Brain microvascular endothelial cell (primary cell): ENCODE measurements around the gene SERPINB5.
A peak's percentile ranks its signal among the peaks of the same experiment; 100 is the strongest.

Source experiments
- DNase-seq: peaks from one replicate; pipeline ENCODE4 v3.0.0-alpha.2; 2020
- H3K27ac ChIP-seq: fragments of 250-450 bp; sonication (Bioruptor Pico); 2 replicates; pipeline ENCODE4 v1.5.1; 2020; ENCODE audit warnings: mild to moderate bottlenecking, moderate library complexity
- H3K27me3 ChIP-seq: fragments of 250-450 bp; sonication (Bioruptor Pico); replicated peaks from 2 replicates; pipeline ENCODE4 v1.5.1; 2020; ENCODE audit warnings: mild to moderate bottlenecking
- H3K36me3 ChIP-seq: fragments of 250-450 bp; sonication (Bioruptor Pico); replicated peaks from 2 replicates; pipeline ENCODE4 v1.5.1; 2020; ENCODE audit warnings: mild to moderate bottlenecking
- H3K4me3 ChIP-seq: 2 replicates; pipeline ENCODE4 v1.5.1; 2011; ENCODE audit warnings: low read depth, mild to moderate bottlenecking, control low read depth, low read length, moderate library complexity
- CTCF ChIP-seq: IDR thresholded peaks from 2 replicates; pipeline ENCODE4 v1.5.1; 2011; ENCODE audit warnings: low read depth, mild to moderate bottlenecking, moderate library complexity, low read length, control low read depth, inconsistent platforms; ENCODE audit errors: missing control alignments
- in situ Hi-C: cut with HindIII; loops from 2 replicates; pipeline ENCODE4 v1.10.0; 2017; ENCODE audit warnings: low sequenced_read_pairs, low pct_ligation_motif_present

Gene SERPINB5

GRCh38 chr18:63544017-63544416 is 67.3 kb downstream of the SERPINB5 start:
- Histone ChIP-seq H3K36me3 (no peaks in the 10 kb centered on the region), H3K4me3 (no peak overlapping the region), H3K27ac (no peak overlapping the region), H3K27me3 (no peaks in the 10 kb centered on the region)
- TF ChIP-seq CTCF = no peak
- DNase-seq = no peak
- in situ Hi-C loops = no loop called here

- no peak overlapping the region for H3K4me3 ChIP-seq
- H3K36me3 ChIP-seq = no peaks in the 10 kb centered on the region
- no peak overlapping the region for H3K27ac ChIP-seq
- no peak for DNase-seq
- no peaks in the 10 kb centered on the region for H3K27me3 ChIP-seq
- in situ Hi-C loops = no loop called here
- TF ChIP-seq CTCF = no peak
Measured at GRCh38 chr18:63545000-63545399, 68.2 kb downstream of the SERPINB5 start.

- no peak for DNase-seq
- Histone ChIP-seq H3K4me3 (no peak overlapping the region), H3K36me3 (no peaks in the 10 kb centered on the region), H3K27me3 (no peaks in the 10 kb centered on the region), H3K27ac (no peak overlapping the region)
- in situ Hi-C loops = no loop called here
- TF ChIP-seq CTCF = no peak
Measured at GRCh38 chr18:63550068-63550467, 73.3 kb downstream of the SERPINB5 start.

- in situ Hi-C loops = no loop called here
- H3K27ac ChIP-seq = no peak overlapping the region
- H3K27me3 ChIP-seq = no peaks in the 10 kb centered on the region
- no peak for TF ChIP-seq CTCF
- no peak overlapping the region for H3K4me3 ChIP-seq
- no peak for DNase-seq
- no peaks in the 10 kb centered on the region for H3K36me3 ChIP-seq
Measured at GRCh38 chr18:63551769-63552168, 75.0 kb downstream of the SERPINB5 start.

GRCh38 chr18:63552581-63552980 is 75.8 kb downstream of the SERPINB5 start:
- H3K4me3 ChIP-seq = no peak overlapping the region
- no peaks in the 10 kb centered on the region for H3K27me3 ChIP-seq
- TF ChIP-seq CTCF = no peak
- H3K36me3 ChIP-seq = no peaks in the 10 kb centered on the region
- no peak for DNase-seq
- in situ Hi-C loops = no loop called here
- peak overlapping the region; percentile 40 for H3K27ac ChIP-seq

GRCh38 chr18:63553081-63553480 is 76.3 kb downstream of the SERPINB5 start:
- no peak for TF ChIP-seq CTCF
- Histone ChIP-seq H3K36me3 (no peaks in the 10 kb centered on the region), H3K27ac (peak overlapping the region; percentile 40), H3K4me3 (no peak overlapping the region), H3K27me3 (no peaks in the 10 kb centered on the region)
- DNase-seq = peak; percentile 85
- in situ Hi-C loops = no loop called here
